ENCODE results near the gene SEMA5A.

Gene SEMA5A

GRCh38 chr5:9283021-9283420, 262.9 kb downstream of the SEMA5A start:
- no peak overlapping the region for H3K14ac ChIP-seq (ENCODE audit: low read length)
- H2AFZ ChIP-seq (ENCODE audit: low read length), result no peak overlapping the region
- no peak overlapping the region for H3K18ac ChIP-seq (ENCODE audit: low read length)
- no peak overlapping the region for H3K9ac ChIP-seq (ENCODE audit: low read depth, low read length, poor library complexity)
- peaks cover 0 to 4% of the 10 kb centered on the region in 2 donors for H3K36me3 ChIP-seq (replicated peaks in 1 of 2; ENCODE audit: control insufficient read depth in 2 of 2, insufficient read depth in 2 of 2, low read length in 2 of 2)
- H4K8ac ChIP-seq (ENCODE audit: low read depth, low read length), result no peak overlapping the region
- H3K9me3 ChIP-seq (replicated peaks in 1 of 2; ENCODE audit: control insufficient read depth in 2 of 2, insufficient read depth in 1 of 2, low read depth in 1 of 2, low read length in 2 of 2), result peaks cover 0 to 5% of the 10 kb centered on the region in 2 donors
- no peak overlapping the region for H3K23ac ChIP-seq (ENCODE audit: low read depth, low read length, poor library complexity)
- no CpG with 5 or more reads among the region's 3 CpGs for WGBS, 2 donors (ENCODE audit: extremely low coverage in 2 of 2, insufficient read length in 2 of 2, insufficient replicate concordance in 1 of 2)
- H4K91ac ChIP-seq (ENCODE audit: low read depth, low read length, poor library complexity), result no peak overlapping the region
- no peak for DNase-seq (ENCODE audit: low spot score)
- peaks cover 1% of the 10 kb centered on the region for H3K79me1 ChIP-seq (ENCODE audit: low read depth, low read length)
- no peak overlapping the region for H3K4me3 ChIP-seq (ENCODE audit: low read length in 2 of 2)
- H2BK120ac ChIP-seq (ENCODE audit: low read depth, low read length), result no peak overlapping the region
- H2BK15ac ChIP-seq (ENCODE audit: low read length), result no peak overlapping the region
- H2AK5ac ChIP-seq (ENCODE audit: low read depth, low read length), result no peak overlapping the region
- no peak overlapping the region for H2BK12ac ChIP-seq (ENCODE audit: low read length)
- no peak overlapping the region for H3K4me2 ChIP-seq (ENCODE audit: insufficient read depth, low read length, poor library complexity, severe bottlenecking)
- H3K4ac ChIP-seq (ENCODE audit: low read length), result no peak overlapping the region
- H2BK5ac ChIP-seq (ENCODE audit: low read length), result no peak overlapping the region
- H3K4me1 ChIP-seq (ENCODE audit: control insufficient read depth in 2 of 2, insufficient read depth in 1 of 2, low read depth in 1 of 2, low read length in 2 of 2), result peaks cover under 1 to 2% of the 10 kb centered on the region in 2 donors
- H3K27me3 ChIP-seq (ENCODE audit: control insufficient read depth in 3 of 3, insufficient read depth in 3 of 3, low read depth in 1 of 3, low read length in 3 of 3), result no peaks in the 10 kb centered on the region
- H3K27ac ChIP-seq (replicated peaks; ENCODE audit: low read length), result no peak overlapping the region

GRCh38 chr5:9282211-9282610, 263.7 kb downstream of the SEMA5A start:
- Histone ChIP-seq H2BK15ac (ENCODE audit: low read length) (no peak overlapping the region), H4K91ac (ENCODE audit: low read depth, low read length, poor library complexity) (no peak overlapping the region), H3K4me3 (ENCODE audit: low read length in 2 of 2) (no peak overlapping the region), H3K27ac (replicated peaks; ENCODE audit: low read length) (no peak overlapping the region), H3K79me1 (ENCODE audit: low read depth, low read length) (peaks cover 1% of the 10 kb centered on the region), H3K27me3 (ENCODE audit: control insufficient read depth in 3 of 3, insufficient read depth in 3 of 3, low read depth in 1 of 3, low read length in 3 of 3) (no peaks in the 10 kb centered on the region), H2AFZ (ENCODE audit: low read length) (no peak overlapping the region), H2BK120ac (ENCODE audit: low read depth, low read length) (no peak overlapping the region), H3K36me3 (replicated peaks in 1 of 2; ENCODE audit: control insufficient read depth in 2 of 2, insufficient read depth in 2 of 2, low read length in 2 of 2) (peaks cover 0 to 4% of the 10 kb centered on the region in 2 donors), H2BK12ac (ENCODE audit: low read length) (no peak overlapping the region), H3K18ac (ENCODE audit: low read length) (no peak overlapping the region), H3K4me1 (ENCODE audit: control insufficient read depth in 2 of 2, insufficient read depth in 1 of 2, low read depth in 1 of 2, low read length in 2 of 2) (peaks cover 0 to 2% of the 10 kb centered on the region in 2 donors), H3K9me3 (replicated peaks in 1 of 2; ENCODE audit: control insufficient read depth in 2 of 2, insufficient read depth in 1 of 2, low read depth in 1 of 2, low read length in 2 of 2) (peaks cover 0 to 5% of the 10 kb centered on the region in 2 donors), H3K4me2 (ENCODE audit: insufficient read depth, low read length, poor library complexity, severe bottlenecking) (no peak overlapping the region), H3K4ac (ENCODE audit: low read length) (no peak overlapping the region), H4K8ac (ENCODE audit: low read depth, low read length) (no peak overlapping the region), H3K9ac (ENCODE audit: low read depth, low read length, poor library complexity) (no peak overlapping the region), H2AK5ac (ENCODE audit: low read depth, low read length) (no peak overlapping the region), H3K23ac (ENCODE audit: low read depth, low read length, poor library complexity) (no peak overlapping the region), H3K14ac (ENCODE audit: low read length) (no peak overlapping the region), H2BK5ac (ENCODE audit: low read length) (no peak overlapping the region)
- no CpG with 5 or more reads among the region's 3 CpGs for WGBS, 2 donors (ENCODE audit: extremely low coverage in 2 of 2, insufficient read length in 2 of 2, insufficient replicate concordance in 1 of 2)
- DNase-seq (ENCODE audit: low spot score), result no peak

- WGBS, 2 donors (ENCODE audit: extremely low coverage in 2 of 2, insufficient read length in 2 of 2, insufficient replicate concordance in 1 of 2), result no CpG with 5 or more reads among the region's 1 CpG
- no peak overlapping the region for H2AFZ ChIP-seq (ENCODE audit: low read length)
- no peaks in the 10 kb centered on the region for H3K27me3 ChIP-seq (ENCODE audit: control insufficient read depth in 3 of 3, insufficient read depth in 3 of 3, low read depth in 1 of 3, low read length in 3 of 3)
- H4K91ac ChIP-seq (ENCODE audit: low read depth, low read length, poor library complexity), result no peak overlapping the region
- H3K14ac ChIP-seq (ENCODE audit: low read length), result no peak overlapping the region
- no peak overlapping the region for H3K4me2 ChIP-seq (ENCODE audit: insufficient read depth, low read length, poor library complexity, severe bottlenecking)
- peaks cover 0 to 4% of the 10 kb centered on the region in 2 donors for H3K36me3 ChIP-seq (replicated peaks in 1 of 2; ENCODE audit: control insufficient read depth in 2 of 2, insufficient read depth in 2 of 2, low read length in 2 of 2)
- H3K79me1 ChIP-seq (ENCODE audit: low read depth, low read length), result peaks cover 1% of the 10 kb centered on the region
- no peak overlapping the region for H3K9ac ChIP-seq (ENCODE audit: low read depth, low read length, poor library complexity)
- H2BK15ac ChIP-seq (ENCODE audit: low read length), result no peak overlapping the region
- H3K9me3 ChIP-seq (replicated peaks in 1 of 2; ENCODE audit: control insufficient read depth in 2 of 2, insufficient read depth in 1 of 2, low read depth in 1 of 2, low read length in 2 of 2), result peaks cover 0 to 5% of the 10 kb centered on the region in 2 donors
- H2BK5ac ChIP-seq (ENCODE audit: low read length), result no peak overlapping the region
- H2BK12ac ChIP-seq (ENCODE audit: low read length), result no peak overlapping the region
- H3K23ac ChIP-seq (ENCODE audit: low read depth, low read length, poor library complexity), result no peak overlapping the region
- H2BK120ac ChIP-seq (ENCODE audit: low read depth, low read length), result no peak overlapping the region
- no peaks in the 10 kb centered on the region for H3K4me1 ChIP-seq (ENCODE audit: control insufficient read depth in 2 of 2, insufficient read depth in 1 of 2, low read depth in 1 of 2, low read length in 2 of 2)
- no peak for DNase-seq (ENCODE audit: low spot score)
- H3K4ac ChIP-seq (ENCODE audit: low read length), result no peak overlapping the region
- no peak overlapping the region for H3K4me3 ChIP-seq (ENCODE audit: low read length in 2 of 2)
- H4K8ac ChIP-seq (ENCODE audit: low read depth, low read length), result no peak overlapping the region
- H3K27ac ChIP-seq (replicated peaks; ENCODE audit: low read length), result no peak overlapping the region
- no peak overlapping the region for H2AK5ac ChIP-seq (ENCODE audit: low read depth, low read length)
- H3K18ac ChIP-seq (ENCODE audit: low read length), result no peak overlapping the region
These were observed 266.1 kb downstream of the SEMA5A start for GRCh38 chr5:9279774-9280173.

- Histone ChIP-seq H3K4ac (ENCODE audit: low read length) (no peak overlapping the region), H4K91ac (ENCODE audit: low read depth, low read length, poor library complexity) (no peak overlapping the region), H3K27me3 (ENCODE audit: control insufficient read depth in 3 of 3, insufficient read depth in 3 of 3, low read depth in 1 of 3, low read length in 3 of 3) (no peaks in the 10 kb centered on the region), H2BK15ac (ENCODE audit: low read length) (no peak overlapping the region), H3K9ac (ENCODE audit: low read depth, low read length, poor library complexity) (no peak overlapping the region), H3K4me1 (ENCODE audit: control insufficient read depth in 2 of 2, insufficient read depth in 1 of 2, low read depth in 1 of 2, low read length in 2 of 2) (no peaks in the 10 kb centered on the region), H4K8ac (ENCODE audit: low read depth, low read length) (no peak overlapping the region), H3K36me3 (replicated peaks in 1 of 2; ENCODE audit: control insufficient read depth in 2 of 2, insufficient read depth in 2 of 2, low read length in 2 of 2) (peaks cover 0 to 4% of the 10 kb centered on the region in 2 donors), H3K79me1 (ENCODE audit: low read depth, low read length) (peaks cover 1% of the 10 kb centered on the region), H2AK5ac (ENCODE audit: low read depth, low read length) (no peak overlapping the region), H3K23ac (ENCODE audit: low read depth, low read length, poor library complexity) (no peak overlapping the region), H2BK12ac (ENCODE audit: low read length) (no peak overlapping the region), H3K14ac (ENCODE audit: low read length) (no peak overlapping the region), H3K4me3 (ENCODE audit: low read length in 2 of 2) (peak overlapping the region in 1 of 2 donors; percentile 58), H2AFZ (ENCODE audit: low read length) (no peak overlapping the region), H3K27ac (replicated peaks; ENCODE audit: low read length) (no peak overlapping the region), H2BK5ac (ENCODE audit: low read length) (peak overlapping the region; percentile 26), H2BK120ac (ENCODE audit: low read depth, low read length) (no peak overlapping the region), H3K18ac (ENCODE audit: low read length) (no peak overlapping the region), H3K9me3 (replicated peaks in 1 of 2; ENCODE audit: control insufficient read depth in 2 of 2, insufficient read depth in 1 of 2, low read depth in 1 of 2, low read length in 2 of 2) (peaks cover 0 to 5% of the 10 kb centered on the region in 2 donors), H3K4me2 (ENCODE audit: insufficient read depth, low read length, poor library complexity, severe bottlenecking) (no peak overlapping the region)
- no CpG with 5 or more reads among the region's 3 CpGs for WGBS, 2 donors (ENCODE audit: extremely low coverage in 2 of 2, insufficient read length in 2 of 2, insufficient replicate concordance in 1 of 2)
- DNase-seq (ENCODE audit: low spot score), result no peak
These were observed 266.8 kb downstream of the SEMA5A start for GRCh38 chr5:9278921-9279603.
